ENCODE results near the gene SPRYD4.
A peak's percentile ranks its signal among the peaks of the same experiment; 100 is the strongest.
"Not testable (repeated sequence)": the region's sequence is repeated elsewhere in the genome, so short reads cannot be mapped to it uniquely, and the experiment has no call there.

Gene SPRYD4

GRCh38 chr12:56468216-56469006 is at the start of gene SPRYD4:
Gene SPRYD4 (plus strand): TSS chr12:56468578. CDS start chr12:56468592, 14 bp downstream.
- H3K27ac ChIP-seq = peak within 1 kb of the TSS; percentile 76
- DNase-seq (ENCODE audit: low read depth, low spot score) = peak; percentile 70

DNA sequence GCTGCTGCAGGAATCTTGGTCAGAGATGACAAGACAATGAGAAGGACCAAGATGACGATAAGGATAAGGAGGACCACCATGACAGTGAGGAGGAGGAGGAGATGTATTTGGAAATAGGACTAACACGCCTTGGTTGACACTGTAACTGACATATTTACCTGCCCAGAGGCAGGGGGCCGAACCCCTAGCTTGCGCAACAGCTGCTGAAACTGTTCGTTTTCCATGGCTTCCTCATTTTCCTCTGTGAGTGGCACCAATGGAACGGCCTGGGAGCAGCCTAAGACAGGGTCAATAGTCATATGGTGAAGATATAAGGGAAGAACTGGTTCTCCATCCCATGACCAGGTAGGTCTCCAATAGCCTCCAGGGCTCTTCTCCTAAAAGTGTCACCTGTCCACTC is 48.0 kb upstream of the SPRYD4 start:
- DNase-seq (ENCODE audit: low read depth, low spot score) = no peak
- no peak overlapping the region for H3K27ac ChIP-seq

- no peak for DNase-seq (ENCODE audit: low read depth, low spot score)
- no peak overlapping the region for H3K27ac ChIP-seq
Measured at GRCh38 chr12:56425193-56425592, 43.2 kb upstream of the SPRYD4 start.

- H3K27ac ChIP-seq = no peak overlapping the region
- no peak for DNase-seq (ENCODE audit: low read depth, low spot score)
Measured at GRCh38 chr12:56425940-56426438, 42.4 kb upstream of the SPRYD4 start.

DNA sequence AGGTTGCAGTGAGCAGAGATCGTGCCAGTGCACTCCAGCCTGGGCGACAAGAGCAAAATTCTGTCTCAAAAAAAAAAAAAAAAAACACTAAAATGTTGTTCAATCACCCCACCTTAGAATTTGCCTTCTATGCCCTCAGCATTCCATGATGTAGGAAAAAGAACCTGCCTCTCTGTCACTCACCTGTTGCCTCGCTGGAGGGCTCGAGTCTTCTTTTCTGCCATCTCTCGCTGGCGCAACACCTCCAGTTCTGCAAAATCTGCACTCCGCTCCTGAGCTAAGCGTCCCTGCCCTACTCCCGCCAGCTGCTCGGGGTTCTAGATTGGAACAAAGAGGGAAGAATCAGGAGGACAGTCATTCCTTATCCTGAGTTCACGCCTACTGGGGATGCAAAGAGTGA is 37.1 kb upstream of the SPRYD4 start:
- DNase-seq (ENCODE audit: low read depth, low spot score) = no peak
- no peak overlapping the region for H3K27ac ChIP-seq

DNA sequence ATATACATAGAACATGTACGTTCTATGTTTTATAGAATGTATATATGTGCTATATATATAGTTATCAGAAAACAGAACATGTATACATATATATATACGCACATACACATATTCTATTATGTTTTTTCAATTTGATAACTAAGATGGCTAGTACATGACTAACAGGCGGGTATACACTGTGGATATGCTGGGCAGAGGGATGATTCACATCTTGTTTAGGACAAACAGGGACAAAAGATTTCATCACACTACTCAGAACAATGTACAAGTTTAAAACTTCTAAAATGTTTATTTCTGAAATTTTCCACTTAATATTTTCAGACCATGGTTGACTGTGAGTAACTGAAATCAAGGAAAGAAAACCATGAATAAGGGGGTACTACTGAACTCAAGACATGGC is 36.5 kb upstream of the SPRYD4 start:
- no peak for DNase-seq (ENCODE audit: low read depth, low spot score)
- H3K27ac ChIP-seq = no peak overlapping the region

GRCh38 chr12:56434828-56435227 is 33.5 kb upstream of the SPRYD4 start:
- H3K27ac ChIP-seq = no peak overlapping the region
- DNase-seq (ENCODE audit: low read depth, low spot score) = no peak

GRCh38 chr12:56437430-56438176 is 30.8 kb upstream of the SPRYD4 start:
- DNase-seq (ENCODE audit: low read depth, low spot score) = no peak
- H3K27ac ChIP-seq = no peak overlapping the region

GRCh38 chr12:56443208-56443607 is 25.2 kb upstream of the SPRYD4 start:
- not testable (repeated sequence) for DNase-seq (ENCODE audit: low read depth, low spot score); H3K27ac ChIP-seq

GRCh38 chr12:56448860-56449621 is 19.3 kb upstream of the SPRYD4 start, which contains the start of gene TIMELESS:
Gene TIMELESS (minus strand): TSS chr12:56449426. CDS start chr12:56434170, 15,256 bp downstream.
- DNase-seq (ENCODE audit: low read depth, low spot score) = no peak
- H3K27ac ChIP-seq = peak within 1 kb of the TSS; percentile 59

GRCh38 chr12:56449622-56449984 is 18.8 kb upstream of the SPRYD4 start:
- no peak for DNase-seq (ENCODE audit: low read depth, low spot score)
- H3K27ac ChIP-seq = peak overlapping the region; percentile 59

GRCh38 chr12:56450241-56450640 is 18.1 kb upstream of the SPRYD4 start:
- DNase-seq (ENCODE audit: low read depth, low spot score) = no peak
- H3K27ac ChIP-seq = no peak overlapping the region

GRCh38 chr12:56451147-56451546 is 17.2 kb upstream of the SPRYD4 start:
- no peak for DNase-seq (ENCODE audit: low read depth, low spot score)

DNA sequence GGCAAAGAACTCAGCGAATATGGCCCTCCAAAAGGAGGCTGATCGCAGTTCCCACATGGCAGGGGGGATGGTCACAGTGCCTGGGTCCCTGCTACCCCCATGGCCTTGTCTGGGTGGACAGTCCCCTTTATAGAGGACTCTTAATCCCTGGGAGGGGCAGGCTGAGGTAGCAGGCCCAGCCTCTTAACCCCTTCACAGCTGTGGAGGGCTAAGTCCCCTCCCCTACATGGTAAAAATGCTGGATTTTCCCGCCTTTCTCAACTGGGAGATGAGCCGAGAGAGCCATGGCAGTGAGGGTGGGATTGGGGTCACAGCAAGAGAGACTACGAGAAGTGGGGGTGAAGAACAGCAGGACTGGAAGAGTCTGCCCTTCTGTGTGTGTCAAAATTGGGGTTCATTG is 13.8 kb upstream of the SPRYD4 start, which contains the start of gene MIP:
Gene MIP (minus strand): TSS at position 101 of the 400 bp plus-strand sequence. CDS start 44 bp downstream, at position 57.
- DNase-seq (ENCODE audit: low read depth, low spot score) = no peak

More at GRCh38 chr12:56451147-56451546, 17.2 kb upstream of the SPRYD4 start:
- H3K27ac ChIP-seq = no peak overlapping the region

GRCh38 chr12:56457817-56458216 is 10.6 kb upstream of the SPRYD4 start:
- H3K27ac ChIP-seq = no peak overlapping the region
- no peak for DNase-seq (ENCODE audit: low read depth, low spot score)

More for the DNA sequence above, 13.8 kb upstream of the SPRYD4 start, which contains the start of gene MIP:
- no peak within 1 kb of the TSS for H3K27ac ChIP-seq

- DNase-seq (ENCODE audit: low read depth, low spot score) = no peak
- peak overlapping the region; percentile 60 for H3K27ac ChIP-seq
Measured at GRCh38 chr12:56461235-56462159, 6.9 kb upstream of the SPRYD4 start.

GRCh38 chr12:56462565-56462964 is 5.8 kb upstream of the SPRYD4 start:
- H3K27ac ChIP-seq = no peak overlapping the region
- no peak for DNase-seq (ENCODE audit: low read depth, low spot score)

DNA sequence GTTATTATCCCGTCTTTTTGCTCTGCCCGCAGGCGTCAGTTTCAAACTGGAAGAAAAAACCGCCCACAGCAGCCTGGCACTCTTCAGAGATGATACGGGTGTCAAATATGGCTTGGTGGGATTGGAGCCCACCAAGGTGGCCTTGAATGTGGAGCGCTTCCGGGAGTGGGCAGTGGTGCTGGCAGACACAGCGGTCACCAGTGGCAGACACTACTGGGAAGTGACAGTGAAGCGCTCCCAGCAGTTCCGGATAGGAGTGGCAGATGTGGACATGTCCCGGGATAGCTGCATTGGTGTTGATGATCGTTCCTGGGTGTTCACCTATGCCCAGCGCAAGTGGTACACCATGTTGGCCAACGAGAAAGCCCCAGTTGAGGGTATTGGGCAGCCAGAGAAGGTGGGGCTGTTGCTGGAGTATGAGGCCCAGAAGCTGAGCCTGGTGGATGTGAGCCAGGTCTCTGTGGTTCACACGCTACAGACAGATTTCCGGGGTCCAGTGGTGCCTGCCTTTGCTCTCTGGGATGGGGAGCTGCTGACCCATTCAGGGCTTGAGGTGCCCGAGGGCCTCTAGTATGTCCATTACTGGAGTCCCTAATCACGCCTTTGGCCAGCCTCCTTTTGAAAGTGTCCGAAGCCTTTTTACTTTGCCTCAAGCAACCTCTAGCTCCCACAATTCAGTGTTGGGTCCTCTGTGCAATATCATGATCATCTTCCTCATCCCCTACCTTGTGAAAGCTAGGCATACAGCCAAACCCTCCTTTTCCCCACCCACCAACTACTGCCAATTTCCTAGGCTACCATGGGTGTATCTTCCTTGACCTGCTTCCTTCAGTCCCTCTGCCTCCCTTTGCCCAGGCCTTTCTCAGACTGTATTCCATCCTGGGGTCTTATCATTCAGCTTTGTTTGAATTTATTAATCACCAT is 891 bp downstream of the SPRYD4 start:
- no peak for DNase-seq (ENCODE audit: low read depth, low spot score)
- H3K27ac ChIP-seq = peak overlapping the region; percentile 76

Data from epithelial cell of prostate (primary cell).